ENCODE data around the gene GRID1. TPM values are rescaled to one million over a fixed set of nuclear protein-coding genes. Genes with fewer than 3 reads are reported as not detected.

Gene GRID1
- total and polyA plus RNA-seq, 9 of the 15 experiments (the other 6 are each of a cell fraction or from before 2014, with no cell fraction given), result 0.01 to 7.2 (median 1.2) TPM

GRCh38 chr10:86287110-86287793, 79.3 kb downstream of the GRID1 start:
- ATAC-seq (no peak), DNase-seq (ENCODE audit: extremely low read depth in 1 of 4, low spot score in 3 of 4) (no peak), FAIRE-seq (no peak)
- H3K79me2 ChIP-seq (ENCODE audit: control insufficient read depth, insufficient read depth, low read length), result no peaks in the 10 kb centered on the region
- H3K4me2 ChIP-seq (ENCODE audit: insufficient read depth, low read length), result no peak overlapping the region
- H4K20me1 ChIP-seq (replicated peaks; ENCODE audit: control insufficient read depth, insufficient read depth, low read length), result no peaks in the 10 kb centered on the region
- H3K9me3 ChIP-seq (replicated peaks; ENCODE audit: control insufficient read depth, insufficient read depth, low read depth, low read length), result no peaks in the 10 kb centered on the region
- H3K9ac ChIP-seq (ENCODE audit: insufficient read depth in 1 of 2, low read depth in 2 of 2, low read length in 2 of 2), result no peak overlapping the region
- no peak overlapping the region for H3K4me3 ChIP-seq
- WGBS (ENCODE audit: insufficient coverage, low coverage, missing lambda C conversion rate), result 0% methylated on average over 6 of the region's 10 CpGs
- intact Hi-C loops (cut with micrococcal nuclease) (no loop called here), in situ Hi-C loops (cut with MboI) (no loop called here)
- no peak overlapping the region for H3K27ac ChIP-seq (ENCODE audit: extremely low read depth, low read depth, low read length)
- TF ChIP-seq ZNF764 (CRISPR knock-in tag; IDR thresholded peaks at IDR 0.05; ENCODE audit: low read depth), result no peak
- no TSS peak for BruUV-seq (replicated peaks)
- ChIA-PET POLR2A (no interaction called here), CTCF (ENCODE audit: low intra/inter-chr PET ratio) (no interaction called here)
- no peaks in the 10 kb centered on the region for H3K9me1 ChIP-seq (ENCODE audit: control insufficient read depth, insufficient read depth, low read length)
- H2AFZ ChIP-seq (ENCODE audit: low read depth, low read length), result no peak overlapping the region
- H3K36me3 ChIP-seq (ENCODE audit: control insufficient read depth, insufficient read depth, low read length), result no peaks in the 10 kb centered on the region
- no peaks in the 10 kb centered on the region for H3K27me3 ChIP-seq (ENCODE audit: control insufficient read depth in 2 of 2, insufficient read depth in 2 of 2, low read length in 2 of 2)
- H3K4me1 ChIP-seq (replicated peaks in 1 of 2; ENCODE audit: control insufficient read depth in 2 of 2, insufficient read depth in 2 of 2, low read length in 2 of 2), result no peaks in the 10 kb centered on the region; a peak in 1 of 5 replicates

- no peak overlapping the region for H3K4me2 ChIP-seq (ENCODE audit: insufficient read depth, low read length)
- no peak overlapping the region for H3K4me3 ChIP-seq
- no peak overlapping the region for H3K27ac ChIP-seq (ENCODE audit: extremely low read depth, low read depth, low read length)
- no peak for FAIRE-seq
- ChIA-PET CTCF (ENCODE audit: low intra/inter-chr PET ratio) (no interaction called here), POLR2A (no interaction called here)
- in situ Hi-C loops (cut with MboI), result no loop called here
- H4K20me1 ChIP-seq (replicated peaks; ENCODE audit: control insufficient read depth, insufficient read depth, low read length), result no peaks in the 10 kb centered on the region
- intact Hi-C loops (cut with micrococcal nuclease), result no loop called here
- H3K36me3 ChIP-seq (ENCODE audit: control insufficient read depth, insufficient read depth, low read length), result no peaks in the 10 kb centered on the region
- no peaks in the 10 kb centered on the region for H3K79me2 ChIP-seq (ENCODE audit: control insufficient read depth, insufficient read depth, low read length)
- DNase-seq (ENCODE audit: extremely low read depth in 1 of 4, low spot score in 3 of 4), result no peak
- ATAC-seq, result no peak
- no peak overlapping the region for H2AFZ ChIP-seq (ENCODE audit: low read depth, low read length)
- no peaks in the 10 kb centered on the region for H3K9me3 ChIP-seq (replicated peaks; ENCODE audit: control insufficient read depth, insufficient read depth, low read depth, low read length)
- no peaks in the 10 kb centered on the region; a peak in 1 of 5 replicates for H3K4me1 ChIP-seq (replicated peaks in 1 of 2; ENCODE audit: control insufficient read depth in 2 of 2, insufficient read depth in 2 of 2, low read length in 2 of 2)
- H3K9ac ChIP-seq (ENCODE audit: insufficient read depth in 1 of 2, low read depth in 2 of 2, low read length in 2 of 2), result no peak overlapping the region
- under 1% methylated on average over 17 of the region's 18 CpGs for WGBS (ENCODE audit: insufficient coverage, low coverage, missing lambda C conversion rate)
- H3K9me1 ChIP-seq (ENCODE audit: control insufficient read depth, insufficient read depth, low read length), result no peaks in the 10 kb centered on the region
- no peaks in the 10 kb centered on the region for H3K27me3 ChIP-seq (ENCODE audit: control insufficient read depth in 2 of 2, insufficient read depth in 2 of 2, low read length in 2 of 2)
- BruUV-seq (replicated peaks), result no TSS peak
- TF ChIP-seq YBX1 (IDR thresholded peaks at IDR 0.05) (no peak), ELF2 (CRISPR knock-in tag; IDR thresholded peaks at IDR 0.05) (no peak), POLR3A (IDR thresholded peaks at IDR 0.05; ENCODE audit: borderline replicate concordance, extremely low read depth, insufficient read depth, insufficient read length) (no peak)
- TF ChIP-seq, protein P1, sequence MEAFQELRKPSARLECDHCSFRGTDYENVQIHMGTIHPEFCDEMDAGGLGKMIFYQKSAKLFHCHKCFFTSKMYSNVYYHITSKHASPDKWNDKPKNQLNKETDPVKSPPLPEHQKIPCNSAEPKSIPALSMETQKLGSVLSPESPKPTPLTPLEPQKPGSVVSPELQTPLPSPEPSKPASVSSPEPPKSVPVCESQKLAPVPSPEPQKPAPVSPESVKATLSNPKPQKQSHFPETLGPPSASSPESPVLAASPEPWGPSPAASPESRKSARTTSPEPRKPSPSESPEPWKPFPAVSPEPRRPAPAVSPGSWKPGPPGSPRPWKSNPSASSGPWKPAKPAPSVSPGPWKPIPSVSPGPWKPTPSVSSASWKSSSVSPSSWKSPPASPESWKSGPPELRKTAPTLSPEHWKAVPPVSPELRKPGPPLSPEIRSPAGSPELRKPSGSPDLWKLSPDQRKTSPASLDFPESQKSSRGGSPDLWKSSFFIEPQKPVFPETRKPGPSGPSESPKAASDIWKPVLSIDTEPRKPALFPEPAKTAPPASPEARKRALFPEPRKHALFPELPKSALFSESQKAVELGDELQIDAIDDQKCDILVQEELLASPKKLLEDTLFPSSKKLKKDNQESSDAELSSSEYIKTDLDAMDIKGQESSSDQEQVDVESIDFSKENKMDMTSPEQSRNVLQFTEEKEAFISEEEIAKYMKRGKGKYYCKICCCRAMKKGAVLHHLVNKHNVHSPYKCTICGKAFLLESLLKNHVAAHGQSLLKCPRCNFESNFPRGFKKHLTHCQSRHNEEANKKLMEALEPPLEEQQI (IDR thresholded peaks at IDR 0.05), result no peak
These were observed 80.1 kb downstream of the GRID1 start for GRCh38 chr10:86286236-86287109.
